HCT116 (cell line): Measurements from ENCODE around the gene PPM1A. TPM values are rescaled to one million over a fixed set of nuclear protein-coding genes. Genes with fewer than 3 reads are reported as not detected.

ENCODE experiments used
- ATAC-seq: fragments of 200-7000 bp; cut with Tn5 transposase; 2 replicates; pipeline ENCODE4 v1.9.1; 2020; ENCODE audit warnings: mild to moderate bottlenecking, moderate library complexity
- BruUV-seq: library from RNA; stranded (reverse); fragments of 400-500 nt; replicated peaks from 2 replicates; lab custom pipeline; 2021; lab: Mats Ljungman, UMichigan
- CTCF ChIA-PET: fragments of 300-600 bp; sonication (Branson Sonifier 250); formaldehyde crosslinking; loops from one replicate; lab custom pipeline; 2021; ENCODE audit warnings: antibody characterized with exemption; lab: Charles Lee
- POLR2A ChIA-PET: fragments of 300-600, 350-600 bp; sonication (Branson Sonifier 250); formaldehyde crosslinking; loops from one replicate; lab custom pipeline; 2021; ENCODE audit warnings: antibody characterized with exemption; lab: Charles Lee
- RAD21 ChIA-PET, 2 experiments: fragments of 300-600 bp; sonication (Branson Sonifier 250); formaldehyde crosslinking; loops; one replicate each; lab custom pipeline; 2023; ENCODE audit warnings: low total read pairs in 2 of 2; ENCODE audit not compliant: uncharacterized antibody in 2 of 2, unreplicated experiment in 2 of 2, low non-redundant PET in 1 of 2; lab: Charles Lee
- DNase-seq: peaks from one replicate; pipeline ENCODE4 v3.0.0-alpha.2; 2010; ENCODE audit warnings: low read depth, low spot score
- H2AFZ ChIP-seq: fragments of 200-600 bp; shearing (Covaris generic), sonication (generic); 2 replicates; pipeline ENCODE4 v1.6.1; 2017; ENCODE audit warnings: low read depth, mixed run types, mixed read lengths, antibody characterized with exemption, low read length; ENCODE audit not compliant: poor library complexity, severe bottlenecking
- H3K27ac ChIP-seq: 2 replicates; pipeline ENCODE4 v1.5.1; 2012; ENCODE audit warnings: low read depth, low read length
- H3K27me3 ChIP-seq: fragments of 200-600 bp; sonication (generic); 2 replicates; pipeline ENCODE4 v1.6.1; 2016; ENCODE audit warnings: mixed run types, low read length, mixed read lengths; ENCODE audit not compliant: insufficient read depth
- H3K36me3 ChIP-seq, 2 experiments: fragments of 200-500 bp in 1 of 2; fragments of 200-600 bp in 1 of 2; sonication (Bioruptor generic) in 1 of 2; sonication (generic) in 1 of 2; 2 replicates each; pipeline versions ENCODE4 v1.5.1 to v1.6.1; 2014 to 2016; ENCODE audit warnings: low read length in 2 of 2, inconsistent platforms in 1 of 2, mixed read lengths in 1 of 2, mixed run types in 1 of 2; ENCODE audit not compliant: insufficient read depth in 2 of 2, control insufficient read depth in 1 of 2
- H3K4me1 ChIP-seq, 2 experiments: fragments of 200-600 bp in 1 of 2; sonication (generic) in 1 of 2; 2 replicates each; pipeline versions ENCODE4 v1.5.1 to v1.6.1; 2012 to 2017; ENCODE audit warnings: low read length in 2 of 2, inconsistent platforms in 1 of 2, mild to moderate bottlenecking in 1 of 2, mixed read lengths in 1 of 2, mixed run types in 1 of 2, moderate library complexity in 1 of 2; ENCODE audit not compliant: insufficient read depth in 2 of 2, control insufficient read depth in 1 of 2
- H3K4me2 ChIP-seq: fragments of 200-600 bp; sonication (generic); 2 replicates; pipeline ENCODE4 v1.6.1; 2017; ENCODE audit warnings: mixed run types, low read length, mixed read lengths
- H3K4me3 ChIP-seq, 2 experiments: fragments of 200-600 bp in 1 of 2; sonication (generic) in 1 of 2; replicated peaks in 1 of 2; 2 replicates each; pipeline ENCODE4 v1.5.1; 2011 to 2016; ENCODE audit warnings: low read length in 2 of 2, control low read depth in 1 of 2, low read depth in 1 of 2, mild to moderate bottlenecking in 1 of 2, mixed read lengths in 1 of 2, mixed run types in 1 of 2
- H3K79me2 ChIP-seq: fragments of 200-600 bp; sonication (generic); 2 replicates; pipeline ENCODE4 v1.6.1; 2017; ENCODE audit warnings: mild to moderate bottlenecking, mixed run types, low read length, moderate library complexity, mixed read lengths; ENCODE audit not compliant: insufficient read depth
- H3K9ac ChIP-seq: fragments of 200-600 bp; sonication (generic); 2 replicates; pipeline ENCODE4 v1.6.1; 2016; ENCODE audit warnings: low read length, mixed read lengths
- H3K9me2 ChIP-seq: fragments of 200-600 bp; sonication (generic), shearing (Covaris generic); 2 replicates; pipeline ENCODE4 v1.6.1; 2017; ENCODE audit warnings: mixed run types, mild to moderate bottlenecking, moderate library complexity; ENCODE audit not compliant: insufficient read depth
- H3K9me3 ChIP-seq, 2 experiments: fragments of 200-500 bp in 1 of 2; fragments of 200-600 bp in 1 of 2; sonication (Bioruptor generic) in 1 of 2; sonication (generic) in 1 of 2; 2 replicates each; pipeline ENCODE4 v1.6.1; 2014 to 2017; ENCODE audit warnings: low read length in 2 of 2, mixed read lengths in 2 of 2, inconsistent platforms in 1 of 2, low read depth in 1 of 2, mild to moderate bottlenecking in 1 of 2, mixed run types in 1 of 2, moderate library complexity in 1 of 2; ENCODE audit not compliant: control insufficient read depth in 1 of 2, insufficient read depth in 1 of 2
- H4K20me1 ChIP-seq: fragments of 200-600 bp; sonication (generic), shearing (Covaris generic); 2 replicates; pipeline ENCODE4 v1.6.1; 2017; ENCODE audit warnings: mixed run types, mild to moderate bottlenecking, moderate library complexity; ENCODE audit not compliant: insufficient read depth
- ATF3 ChIP-seq: IDR thresholded peaks from 2 replicates; pipeline ENCODE4 v1.6.1; 2012
- CTCF ChIP-seq, 3 experiments: fragments of 200-600 bp in 1 of 3; sonication (generic) in 1 of 3; IDR thresholded peaks in 2 of 3; conservative IDR thresholded peaks in 1 of 3; 2 replicates each; pipeline ENCODE4 v1.5.1; 2012 to 2017; ENCODE audit warnings: low read depth in 2 of 3, low read length in 2 of 3, antibody characterized with exemption in 1 of 3, borderline replicate concordance in 1 of 3, control low read depth in 1 of 3, mild to moderate bottlenecking in 1 of 3, mixed read lengths in 1 of 3, mixed run types in 1 of 3, moderate library complexity in 1 of 3; ENCODE audit not compliant: insufficient read depth in 1 of 3
- EZH2 ChIP-seq: fragments of 200-600 bp; sonication (generic); IDR thresholded peaks from 2 replicates; pipeline ENCODE4 v1.6.1; 2017; ENCODE audit warnings: antibody characterized with exemption, mixed run types
- POLR2A ChIP-seq: IDR thresholded peaks from 2 replicates; pipeline ENCODE4 v1.7.0; 2011; ENCODE audit warnings: borderline replicate concordance; ENCODE audit not compliant: insufficient read depth, insufficient read length; ENCODE audit errors: extremely low read depth
- POLR2AphosphoS5 ChIP-seq: IDR thresholded peaks from 2 replicates; pipeline ENCODE4 v1.6.1; 2011; ENCODE audit warnings: mild to moderate bottlenecking, low read depth, low read length, moderate library complexity
- REST ChIP-seq: IDR thresholded peaks from 2 replicates; pipeline ENCODE4 v1.6.1; 2012; ENCODE audit warnings: low read depth
- SP1 ChIP-seq: IDR thresholded peaks from 2 replicates; pipeline ENCODE4 v1.6.1; 2012; ENCODE audit warnings: low read depth
- YY1 ChIP-seq: IDR thresholded peaks from 2 replicates; pipeline ENCODE4 v1.6.1; 2011; ENCODE audit warnings: low read length, low read depth, moderate library complexity, mild to moderate bottlenecking; ENCODE audit not compliant: insufficient replicate concordance; ENCODE audit errors: extremely low read depth
- ZFX ChIP-seq: fragments of 450-650 bp; IDR thresholded peaks from 2 replicates; pipeline ENCODE4 v1.6.1; 2017
- intact Hi-C: fragments of 100-400 bp; cut with micrococcal nuclease; formaldehyde crosslinking; loops from 2 replicates; pipeline ENCODE4 v1.10.0; 2022
- total RNA-seq: library from RNA; stranded (reverse); gene quantifications from one replicate; pipeline ENCODE4 v1.2.1, GENCODE V29; 2021; ENCODE audit not compliant: unreplicated experiment

PPM1A gene
- total RNA-seq, 1 experiment from 2014 or later, result 32.8 TPM

- no peak overlapping the region for H2AFZ ChIP-seq
- no peak overlapping the region for H3K4me3 ChIP-seq
- H3K36me3 ChIP-seq, result no peaks in the 10 kb centered on the region
- no peaks in the 10 kb centered on the region for H4K20me1 ChIP-seq
- H3K27me3 ChIP-seq, result no peaks in the 10 kb centered on the region
- DNase-seq, result no peak
- BruUV-seq, result no TSS peak
- ChIA-PET RAD21 (no interaction called here), POLR2A (no interaction called here), CTCF (no interaction called here)
- H3K4me1 ChIP-seq, result no peaks in the 10 kb centered on the region
- H3K27ac ChIP-seq, result no peak overlapping the region
- no peak overlapping the region for H3K4me2 ChIP-seq
- no peak for TF ChIP-seq REST
- TF ChIP-seq YY1, result no peak
- TF ChIP-seq ZFX, result no peak
- TF ChIP-seq POLR2AphosphoS5, result no peak
- TF ChIP-seq POLR2A, result no peak
- no peak for TF ChIP-seq EZH2
- no peak for TF ChIP-seq SP1
- TF ChIP-seq ATF3, result no peak
- no peak for TF ChIP-seq CTCF (IDR thresholded peaks at IDR 0.05 in 2 of 3, conservative IDR thresholded peaks at IDR 0.05 in 1 of 3; ENCODE audit: borderline replicate concordance in 1 of 3, insufficient read depth in 1 of 3, low read depth in 2 of 3, low read length in 2 of 3)
- H3K9me3 ChIP-seq, result no peaks in the 10 kb centered on the region
- H3K79me2 ChIP-seq, result peaks cover 68% of the 10 kb centered on the region
- H3K9me2 ChIP-seq, result no peaks in the 10 kb centered on the region
- intact Hi-C loops, result no loop called here
- H3K9ac ChIP-seq, result no peak overlapping the region
- no peak for ATAC-seq
Observed at GRCh38 chr14:60277605-60278190, 28.7 kb downstream of the PPM1A start.
